Muscle of leg (tissue), 11 donors: ENCODE data around the gene MRPS6. TPM values are rescaled to one million over a fixed set of nuclear protein-coding genes. Genes with fewer than 3 reads are reported as not detected.

Experiments used
- DNase-seq: peaks from one replicate; pipeline ENCODE4 v3.0.0; 2013
- H3K27ac ChIP-seq: one replicate; pipeline ENCODE4 v1.5.1; 2013; ENCODE audit warnings: mild to moderate bottlenecking, low read length, control low read depth
- H3K27me3 ChIP-seq: one replicate; pipeline ENCODE4 v1.6.1; 2013; ENCODE audit warnings: low read length; ENCODE audit not compliant: control insufficient read depth, insufficient read depth
- H3K36me3 ChIP-seq: one replicate; pipeline ENCODE4 v1.6.1; 2013; ENCODE audit warnings: low read length; ENCODE audit not compliant: control insufficient read depth, insufficient read depth
- H3K4me1 ChIP-seq: one replicate; pipeline ENCODE4 v1.6.1; 2013; ENCODE audit warnings: low read length; ENCODE audit not compliant: control insufficient read depth, insufficient read depth
- H3K4me3 ChIP-seq: one replicate; pipeline ENCODE4 v1.5.1; 2013; ENCODE audit warnings: low read length, control low read depth
- H3K9me3 ChIP-seq: replicated peaks from 2 replicates; pipeline ENCODE4 v1.6.1; 2013; ENCODE audit warnings: low read depth, low read length; ENCODE audit not compliant: control insufficient read depth
- WGBS: methylation state at CpG from one replicate; pipeline ENCODE4 v1.1.5; 2013; ENCODE audit warnings: missing lambda C conversion rate; ENCODE audit not compliant: insufficient coverage; 5-methylcytosine and 5-hydroxymethylcytosine counted together
- polyA plus RNA-seq, 8 donors: library from polyadenylated mRNA; unstranded; fragments of 120-200 nt; gene quantifications; one replicate each; pipeline versions ENCODE4 v1.2.1 to v1.2.3, GENCODE V29; 2013; ENCODE audit warnings: inconsistent platforms in 1 of 8, low replicate concordance in 1 of 8; ENCODE audit not compliant: insufficient read length in 8 of 8, insufficient read depth in 1 of 8
- total RNA-seq: library from RNA; stranded (reverse); fragments of 120-200 nt; gene quantifications from one replicate; pipeline ENCODE4 v1.2.4, GENCODE V29; 2013

The MRPS6 gene
- total and polyA plus RNA-seq, 9 donors, result 15.5 to 52.5 (median 44.4) TPM

DNA sequence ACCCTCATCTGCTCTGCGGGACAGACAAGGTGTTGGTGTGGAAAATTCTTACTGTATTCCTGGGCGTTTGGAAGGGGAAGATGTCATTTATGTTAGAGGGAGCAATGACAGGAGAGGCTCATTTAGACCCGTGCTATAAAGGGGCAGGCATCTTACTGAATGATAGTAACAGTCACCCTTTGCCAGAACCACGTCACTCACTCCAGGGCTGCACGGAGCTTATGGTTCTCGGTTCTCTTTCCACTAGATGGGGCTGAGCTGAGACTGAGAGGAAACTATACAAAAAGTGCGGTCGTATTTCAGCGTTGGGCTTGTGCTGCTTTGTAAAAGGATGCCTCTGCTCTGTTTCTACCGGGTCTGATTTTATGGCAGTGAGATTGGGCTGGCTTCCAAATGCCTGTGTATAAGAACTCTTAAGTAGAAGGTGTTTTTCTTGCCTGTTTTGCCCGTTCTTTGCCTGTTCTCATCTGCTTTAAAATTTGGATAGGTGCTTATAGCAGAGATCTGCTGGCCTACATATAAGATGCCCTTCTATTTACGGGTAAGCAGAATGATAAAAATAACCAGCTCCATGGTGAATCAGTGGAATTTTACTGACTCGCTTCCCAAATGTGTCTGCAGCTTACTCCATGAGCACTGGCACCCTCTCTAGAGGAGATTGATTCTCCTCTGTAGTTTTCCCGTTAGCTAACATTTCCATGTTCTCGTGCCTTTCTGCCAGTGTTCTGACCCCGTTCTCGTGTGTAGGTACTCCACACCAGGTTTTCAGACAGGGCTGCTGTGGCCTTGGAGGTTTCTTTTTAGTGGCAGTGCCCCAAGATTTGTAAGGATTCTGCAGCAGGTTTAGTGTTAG lies 55.9 kb downstream of the MRPS6 start:
- no peaks in the 10 kb centered on the region for H3K9me3 ChIP-seq
- H3K27ac ChIP-seq, result peak overlapping the region; percentile 66
- peaks cover 25% of the 10 kb centered on the region for H3K4me1 ChIP-seq
- WGBS, result 10% methylated on average over 10 of the region's 17 CpGs
- DNase-seq, result peak; percentile 95
- H3K36me3 ChIP-seq, result peaks cover 24% of the 10 kb centered on the region
- no peaks in the 10 kb centered on the region for H3K27me3 ChIP-seq
- no peak overlapping the region for H3K4me3 ChIP-seq

DNA sequence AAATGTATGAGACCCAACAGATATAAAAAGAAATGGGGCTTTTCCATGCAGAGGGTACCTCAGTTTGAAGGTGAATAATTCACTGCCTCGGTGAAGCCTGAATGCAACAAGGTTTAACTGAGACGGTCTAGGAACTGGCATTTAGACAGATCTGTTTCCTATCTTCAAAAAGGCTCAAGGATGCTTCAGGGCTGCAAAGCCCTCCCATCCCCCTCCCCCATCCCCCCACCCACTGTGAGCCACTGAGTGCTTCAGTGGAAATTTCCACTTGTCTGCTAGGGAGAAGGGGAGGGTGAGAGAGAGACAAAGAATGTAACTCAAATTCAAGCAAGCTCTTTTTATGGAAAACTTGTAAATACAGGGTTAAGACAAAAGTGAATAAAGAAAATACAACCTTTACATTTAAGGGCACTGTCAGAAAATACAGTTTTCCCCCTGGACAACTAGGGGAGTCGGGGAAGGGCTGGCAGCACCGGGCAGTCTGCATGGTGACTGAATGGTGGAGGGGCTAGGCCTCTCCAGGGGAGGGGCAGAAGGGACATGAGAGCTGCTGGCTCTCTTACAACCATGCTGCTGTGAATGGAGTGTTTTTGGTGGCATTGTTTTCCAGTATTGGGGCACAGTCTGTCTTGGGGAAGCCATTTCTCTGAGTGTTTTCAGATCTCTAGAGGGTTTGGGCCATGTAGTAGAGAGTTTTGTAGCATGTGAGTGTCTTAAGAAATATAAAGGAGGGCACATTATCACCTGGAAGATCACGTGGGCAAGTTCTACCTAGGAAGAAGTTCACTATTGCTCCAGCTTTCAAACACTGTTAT lies 56.7 kb downstream of the MRPS6 start:
- Histone ChIP-seq H3K27ac (peak overlapping the region; percentile 66), H3K9me3 (no peaks in the 10 kb centered on the region), H3K4me1 (peaks cover 25% of the 10 kb centered on the region), H3K36me3 (peaks cover 23% of the 10 kb centered on the region), H3K4me3 (no peak overlapping the region), H3K27me3 (no peaks in the 10 kb centered on the region)
- WGBS, result 38% methylated on average over 2 of the region's 5 CpGs
- DNase-seq, result peak; percentile 55

DNA sequence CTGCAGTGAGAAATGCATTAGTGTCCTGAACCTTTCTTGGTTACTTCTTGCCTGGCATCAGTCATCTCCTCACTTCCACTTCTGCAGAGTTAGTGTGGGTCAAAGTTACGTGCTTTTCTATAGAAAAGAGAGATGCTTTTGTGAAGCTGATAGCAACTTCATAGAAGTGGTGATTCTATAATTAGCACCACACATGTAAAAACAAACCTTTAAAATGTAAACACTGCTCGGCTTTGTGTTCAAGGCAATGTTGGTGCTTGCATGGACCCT lies 57.3 kb downstream of the MRPS6 start:
- no peak overlapping the region for H3K4me3 ChIP-seq
- no peaks in the 10 kb centered on the region for H3K27me3 ChIP-seq
- peaks cover 23% of the 10 kb centered on the region for H3K36me3 ChIP-seq
- H3K9me3 ChIP-seq, result no peaks in the 10 kb centered on the region
- no peak for DNase-seq
- 83% methylated on average over 1 of the region's 2 CpGs for WGBS
- H3K27ac ChIP-seq, result peak overlapping the region; percentile 16
- H3K4me1 ChIP-seq, result peaks cover 25% of the 10 kb centered on the region

- Histone ChIP-seq H3K27ac (no peak overlapping the region), H3K4me1 (peaks cover 25% of the 10 kb centered on the region), H3K4me3 (no peak overlapping the region), H3K27me3 (no peaks in the 10 kb centered on the region), H3K36me3 (peaks cover 20% of the 10 kb centered on the region), H3K9me3 (no peaks in the 10 kb centered on the region)
- no peak for DNase-seq
- WGBS, result 89% methylated on average over 3 of the region's 4 CpGs
Observed at GRCh38 chr21:34131586-34131985, 58.2 kb downstream of the MRPS6 start.

GRCh38 chr21:34132202-34132601 lies 58.8 kb downstream of the MRPS6 start:
- Histone ChIP-seq H3K27me3 (no peaks in the 10 kb centered on the region), H3K9me3 (no peaks in the 10 kb centered on the region), H3K27ac (no peak overlapping the region), H3K4me1 (peaks cover 25% of the 10 kb centered on the region), H3K36me3 (peaks cover 16% of the 10 kb centered on the region), H3K4me3 (no peak overlapping the region)
- DNase-seq, result no peak
- WGBS, result 96% methylated on average over 11 of the region's 13 CpGs

GRCh38 chr21:34132926-34133325 lies 59.5 kb downstream of the MRPS6 start:
- no CpG with 5 or more reads among the region's 4 CpGs for WGBS

DNA sequence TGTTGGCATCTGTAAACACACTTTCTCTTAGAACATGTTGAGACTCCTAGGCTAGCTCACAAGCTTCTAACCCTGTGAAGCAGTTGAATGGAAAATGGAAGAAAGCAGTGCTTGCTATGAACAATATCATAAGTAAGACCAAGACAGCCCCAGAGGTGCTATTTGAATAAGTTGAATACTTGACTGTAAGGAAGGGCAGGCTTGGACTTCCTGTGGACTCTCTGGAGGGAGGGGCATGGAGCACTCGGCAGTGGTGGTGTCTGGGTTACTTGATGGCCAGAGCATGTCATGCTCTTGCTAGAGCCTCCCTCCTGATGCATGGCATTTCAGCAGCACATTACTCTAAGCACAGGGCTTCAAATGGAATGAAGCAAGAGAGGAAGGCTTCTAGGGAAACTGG lies 60.0 kb downstream of the MRPS6 start:
- peaks cover 25% of the 10 kb centered on the region for H3K4me1 ChIP-seq
- peaks cover 3% of the 10 kb centered on the region for H3K9me3 ChIP-seq
- DNase-seq, result no peak
- no peak overlapping the region for H3K27ac ChIP-seq
- H3K36me3 ChIP-seq, result peaks cover 16% of the 10 kb centered on the region
- H3K27me3 ChIP-seq, result no peaks in the 10 kb centered on the region
- 67% methylated on average over 1 of the region's 1 CpG for WGBS
- H3K4me3 ChIP-seq, result no peak overlapping the region

More at GRCh38 chr21:34132926-34133325, 59.5 kb downstream of the MRPS6 start:
- Histone ChIP-seq H3K27ac (no peak overlapping the region), H3K4me1 (peaks cover 25% of the 10 kb centered on the region), H3K27me3 (no peaks in the 10 kb centered on the region), H3K9me3 (peaks cover 3% of the 10 kb centered on the region), H3K36me3 (peaks cover 16% of the 10 kb centered on the region), H3K4me3 (no peak overlapping the region)
- no peak for DNase-seq

DNA sequence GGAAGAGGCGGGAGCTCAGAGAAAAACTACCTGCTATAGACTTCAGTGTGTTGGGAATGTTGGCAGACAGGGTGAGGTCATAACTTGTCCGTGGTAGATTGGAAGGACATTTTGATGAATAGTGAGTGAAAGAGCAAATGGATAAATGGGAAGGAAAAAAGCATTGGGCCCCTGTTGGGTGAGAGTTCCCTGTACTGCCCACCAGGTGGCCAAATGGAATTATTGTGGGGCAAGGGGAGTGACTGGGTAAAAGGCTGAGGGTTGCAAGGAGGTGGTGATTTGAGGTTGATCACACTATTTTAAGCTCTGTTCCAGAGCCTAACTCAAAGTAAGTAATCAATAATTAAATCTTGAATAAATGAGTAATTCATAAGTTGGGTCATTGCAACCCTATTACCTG lies 60.4 kb downstream of the MRPS6 start:
- 93% methylated on average over 2 of the region's 2 CpGs for WGBS
- H3K27ac ChIP-seq, result no peak overlapping the region
- H3K4me1 ChIP-seq, result peaks cover 22% of the 10 kb centered on the region

DNA sequence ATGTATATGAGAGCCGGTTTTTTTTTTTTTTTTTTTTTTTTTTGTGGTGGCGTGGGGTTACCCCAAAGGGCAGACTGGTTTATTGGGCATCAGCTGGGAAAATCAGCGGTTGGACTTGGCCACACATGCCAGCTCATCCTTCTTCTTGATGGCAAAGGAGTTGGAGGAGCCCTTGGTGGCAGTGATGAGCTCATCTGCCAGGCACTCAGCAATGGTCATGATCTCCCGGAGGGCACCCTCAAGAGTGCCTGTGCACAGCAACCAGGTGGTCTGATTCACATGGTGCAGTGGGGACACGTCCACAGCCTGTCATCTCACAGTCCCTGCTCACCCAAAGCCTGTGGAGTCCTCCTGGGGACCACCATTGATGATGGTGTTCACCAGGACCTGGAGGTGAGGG lies 62.0 kb downstream of the MRPS6 start:
- Histone ChIP-seq H3K4me3 (no peak overlapping the region), H3K27me3 (no peaks in the 10 kb centered on the region), H3K36me3 (peaks cover 16% of the 10 kb centered on the region), H3K27ac (no peak overlapping the region), H3K9me3 (peaks cover 3% of the 10 kb centered on the region), H3K4me1 (peaks cover 9% of the 10 kb centered on the region)
- 100% methylated on average over 2 of the region's 5 CpGs for WGBS
- DNase-seq, result no peak

More for the DNA sequence above, 60.4 kb downstream of the MRPS6 start:
- DNase-seq, result no peak
- no peaks in the 10 kb centered on the region for H3K27me3 ChIP-seq
- H3K4me3 ChIP-seq, result no peak overlapping the region
- peaks cover 16% of the 10 kb centered on the region for H3K36me3 ChIP-seq
- H3K9me3 ChIP-seq, result peaks cover 3% of the 10 kb centered on the region

GRCh38 chr21:34141373-34141772 lies 68.0 kb downstream of the MRPS6 start:
- H3K4me1 ChIP-seq, result peaks cover 6% of the 10 kb centered on the region
- 93% methylated on average over 2 of the region's 4 CpGs for WGBS

More at GRCh38 chr21:34141373-34141772, 68.0 kb downstream of the MRPS6 start:
- H3K4me3 ChIP-seq, result no peak overlapping the region
- no peak for DNase-seq
- H3K27me3 ChIP-seq, result no peaks in the 10 kb centered on the region
- peaks cover 2% of the 10 kb centered on the region for H3K36me3 ChIP-seq
- H3K9me3 ChIP-seq, result peaks cover 6% of the 10 kb centered on the region
- H3K27ac ChIP-seq, result no peak overlapping the region
